Activated gamma-delta T cell (primary cell): ENCODE data around the gene MEIOB.
"Not testable (repeated sequence)": the region's sequence is repeated elsewhere in the genome, so short reads cannot be mapped to it uniquely, and the experiment has no call there.

ENCODE experiments used
- DNase-seq: peaks from one replicate; lab custom pipeline; 2025; lab: John Stamatoyannopoulos, UW

The MEIOB gene

GRCh38 chr16:1907226-1907860, 35.4 kb upstream of the MEIOB start:
- DNase-seq, result no peak

GRCh38 chr16:1906846-1907165, 34.8 kb upstream of the MEIOB start:
- DNase-seq, result no peak

GRCh38 chr16:1906055-1906845, 34.3 kb upstream of the MEIOB start:
- no peak for DNase-seq

GRCh38 chr16:1903845-1904840, 32.2 kb upstream of the MEIOB start:
- no peak for DNase-seq

GRCh38 chr16:1903220-1903574, 31.2 kb upstream of the MEIOB start:
- no peak for DNase-seq

- no peak for DNase-seq
These were observed 30.7 kb upstream of the MEIOB start for GRCh38 chr16:1902547-1903219.

- no peak for DNase-seq
These were observed 28.4 kb upstream of the MEIOB start for GRCh38 chr16:1900452-1900774.

- DNase-seq, result no peak
These were observed 27.9 kb upstream of the MEIOB start for GRCh38 chr16:1899641-1900451.

GRCh38 chr16:1897692-1898091, 25.7 kb upstream of the MEIOB start:
- not testable (repeated sequence) for DNase-seq

- DNase-seq, result no peak
These were observed 24.1 kb upstream of the MEIOB start for GRCh38 chr16:1895949-1896675.

GRCh38 chr16:1895068-1895467, 23.1 kb upstream of the MEIOB start:
- DNase-seq, result no peak

GRCh38 chr16:1890708-1891050, 18.7 kb upstream of the MEIOB start:
- no peak for DNase-seq

GRCh38 chr16:1890024-1890707, 18.2 kb upstream of the MEIOB start:
- DNase-seq, result no peak

GRCh38 chr16:1887711-1888354, 15.9 kb upstream of the MEIOB start:
- DNase-seq, result no peak

- no peak for DNase-seq
These were observed 12.9 kb upstream of the MEIOB start for GRCh38 chr16:1884889-1885288.

GRCh38 chr16:1884155-1884760, 12.3 kb upstream of the MEIOB start:
- no peak for DNase-seq

- not testable (repeated sequence) for DNase-seq
These were observed 9.2 kb upstream of the MEIOB start for GRCh38 chr16:1881172-1881571.

GRCh38 chr16:1879477-1879876, 7.5 kb upstream of the MEIOB start:
- no peak for DNase-seq

- no peak for DNase-seq
These were observed 6.3 kb upstream of the MEIOB start for GRCh38 chr16:1878256-1878655.
